DMS 273 (cell line): ENCODE data around the gene SUDS3.

Source experiments
- DNase-seq: peaks from one replicate; lab custom pipeline; 2025; ENCODE audit not compliant: unreplicated experiment; lab: John Stamatoyannopoulos, UW

SUDS3 gene

DNA sequence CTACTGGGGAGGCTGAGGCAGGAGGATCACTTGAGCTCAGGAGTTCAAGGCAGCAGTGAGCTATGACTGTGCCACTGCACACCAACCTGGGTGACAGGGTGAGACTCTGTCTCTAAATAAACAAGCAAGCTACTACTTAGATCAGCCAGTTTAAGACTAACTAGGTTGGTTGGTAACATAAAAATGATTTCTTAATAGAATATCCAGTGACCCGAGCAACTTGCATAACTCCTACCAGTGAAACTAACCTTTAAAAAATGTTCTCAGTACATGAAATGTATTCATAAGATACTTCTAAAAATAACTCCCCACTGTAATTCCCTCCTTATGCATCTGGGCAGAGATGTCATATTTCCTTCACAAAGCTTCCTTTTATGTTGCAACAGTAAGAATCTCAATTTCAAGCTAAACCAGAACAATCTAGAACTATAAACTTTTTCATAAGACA, 19.5 kb upstream of the SUDS3 start:
- no peak for DNase-seq

DNA sequence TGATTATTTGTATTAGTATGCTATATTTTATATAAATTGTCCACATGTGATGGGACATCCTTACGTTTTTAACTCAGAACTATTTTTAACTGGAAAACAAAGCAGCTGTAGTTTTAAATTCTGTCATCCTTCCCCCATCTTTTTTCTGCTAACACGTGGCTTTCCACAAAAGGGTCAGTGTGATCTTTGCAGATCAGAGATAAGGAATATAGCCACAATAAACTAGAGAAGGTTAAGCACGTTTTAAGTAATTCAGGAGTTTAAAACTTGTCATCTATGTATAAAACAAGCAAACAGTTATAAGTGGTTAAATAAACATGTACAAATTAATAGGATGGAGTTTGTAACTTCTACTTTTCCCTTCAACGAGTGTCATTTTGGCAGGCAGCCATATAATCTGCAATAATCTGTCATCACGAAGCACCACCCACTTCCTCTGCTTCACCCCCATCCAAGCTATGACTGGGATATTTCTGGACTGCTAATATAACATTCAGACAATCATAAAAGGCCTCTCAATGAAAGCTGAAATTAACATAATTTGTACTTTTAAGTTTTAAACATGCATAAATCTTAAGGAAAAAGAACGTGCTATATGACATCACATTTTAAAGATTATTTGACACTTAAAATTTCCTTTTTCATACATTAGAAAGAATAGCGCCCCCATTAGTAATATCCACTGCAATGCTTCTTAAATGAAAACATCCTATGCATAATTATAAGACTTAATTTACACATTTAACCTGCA, 18.9 kb upstream of the SUDS3 start:
- peak; percentile 47 for DNase-seq

DNA sequence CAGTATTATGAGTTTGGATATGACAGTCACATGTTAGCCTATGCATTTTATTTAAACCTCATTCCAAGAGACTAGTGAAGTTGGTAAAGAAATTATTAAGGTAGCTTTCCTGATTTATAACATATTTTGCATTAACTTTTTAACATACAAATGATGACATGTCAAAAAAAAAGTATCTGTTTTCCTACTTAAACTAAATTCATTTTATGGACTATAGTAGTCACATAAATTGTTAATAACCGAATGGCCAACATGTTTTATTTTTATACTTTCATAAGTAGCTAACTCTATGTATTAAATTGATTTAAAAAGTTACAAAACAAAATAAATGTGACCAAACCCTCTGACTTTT, 18.4 kb upstream of the SUDS3 start:
- DNase-seq = no peak

DNA sequence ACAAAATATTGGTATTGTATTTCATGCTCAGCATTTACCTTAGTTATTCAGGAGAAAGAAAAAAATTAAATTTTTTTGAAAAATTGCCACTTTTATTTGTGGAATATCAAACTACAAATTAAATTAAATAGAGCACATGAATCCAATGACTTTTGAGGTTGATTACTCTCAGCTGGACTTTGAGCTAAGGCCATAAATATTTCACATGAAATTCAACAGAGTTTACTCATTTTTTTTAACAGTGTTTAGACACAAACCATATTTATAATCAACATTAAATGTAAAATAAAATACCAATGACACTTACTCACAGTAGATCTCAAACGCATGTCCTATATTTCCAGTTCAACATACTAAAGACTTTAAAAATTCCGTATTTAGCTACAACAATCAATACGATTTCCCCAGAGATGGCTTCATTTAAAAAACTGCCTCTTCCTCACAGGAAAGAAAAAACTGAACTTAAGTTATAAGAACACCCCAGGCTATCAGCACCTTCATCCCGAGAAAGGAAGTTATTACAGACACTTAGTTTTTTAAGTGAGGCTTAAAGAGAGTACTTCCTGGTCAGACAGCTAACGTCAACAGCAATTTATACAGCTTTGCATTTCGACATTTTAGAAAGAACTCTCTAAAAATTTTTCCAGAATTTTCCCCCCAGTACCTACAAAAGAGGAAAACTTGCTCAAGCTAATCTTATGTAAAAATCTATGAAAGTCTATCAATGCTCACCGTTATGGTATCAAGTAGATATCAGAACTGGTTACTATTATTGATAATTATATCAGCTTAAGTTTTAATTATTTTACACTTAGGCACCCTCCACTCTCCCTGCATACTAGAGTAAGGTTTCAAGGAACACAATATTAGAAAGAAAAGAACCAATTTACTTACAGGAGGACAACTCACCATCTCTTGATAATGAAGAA, 17.5 kb upstream of the SUDS3 start:
- DNase-seq = no peak

DNA sequence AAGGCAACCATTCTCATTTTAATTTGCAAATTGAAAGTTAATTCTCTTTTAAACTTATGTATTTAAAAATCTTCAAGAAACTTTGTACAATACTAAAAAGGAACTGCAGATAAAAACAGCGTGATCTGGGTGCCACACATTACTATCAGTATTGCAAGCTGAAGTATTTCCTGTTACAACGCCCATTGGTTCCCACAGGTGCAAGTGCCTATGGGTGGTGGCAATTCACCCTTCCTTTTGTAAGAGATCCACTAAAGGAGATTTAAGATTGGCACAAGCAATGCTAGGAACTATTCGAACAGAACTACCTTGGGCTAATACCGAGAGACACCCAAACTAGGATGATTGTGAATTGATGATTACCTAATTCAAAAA, 16.8 kb upstream of the SUDS3 start:
- no peak for DNase-seq

DNA sequence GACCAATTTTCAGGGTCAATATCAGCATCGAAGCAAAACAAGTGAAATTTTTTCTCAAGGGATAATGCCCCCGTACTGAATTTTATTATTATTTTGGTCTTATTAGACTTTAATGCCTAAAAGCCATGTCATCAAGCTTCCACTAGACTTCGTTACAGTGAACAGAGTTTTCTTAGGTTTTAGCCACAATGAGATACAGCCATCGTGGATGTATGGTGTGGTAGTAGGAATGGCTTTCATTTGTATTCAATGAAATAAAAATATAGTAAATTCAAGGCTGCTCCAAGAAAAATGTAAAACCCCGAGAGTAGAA, 15.3 kb upstream of the SUDS3 start:
- DNase-seq = no peak

DNA sequence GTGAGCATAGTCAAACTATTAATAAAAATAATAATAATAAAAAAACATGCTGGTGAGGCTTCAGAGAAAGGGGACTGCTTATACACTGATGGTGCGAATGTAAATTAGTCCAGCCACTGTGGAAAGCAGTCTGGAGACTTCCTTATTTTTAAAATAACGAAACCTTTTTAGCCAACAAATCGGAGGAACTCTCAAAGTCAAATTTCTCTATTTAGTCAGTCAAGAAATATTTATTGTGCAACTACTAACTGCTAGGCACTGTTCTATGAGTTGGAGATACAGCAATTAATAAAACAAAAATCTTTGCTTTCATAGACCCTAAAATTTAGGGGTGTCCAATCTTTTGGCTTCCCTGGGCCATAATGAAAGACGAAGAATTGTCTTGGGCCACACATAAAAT, 14.5 kb upstream of the SUDS3 start:
- DNase-seq = no peak

DNA sequence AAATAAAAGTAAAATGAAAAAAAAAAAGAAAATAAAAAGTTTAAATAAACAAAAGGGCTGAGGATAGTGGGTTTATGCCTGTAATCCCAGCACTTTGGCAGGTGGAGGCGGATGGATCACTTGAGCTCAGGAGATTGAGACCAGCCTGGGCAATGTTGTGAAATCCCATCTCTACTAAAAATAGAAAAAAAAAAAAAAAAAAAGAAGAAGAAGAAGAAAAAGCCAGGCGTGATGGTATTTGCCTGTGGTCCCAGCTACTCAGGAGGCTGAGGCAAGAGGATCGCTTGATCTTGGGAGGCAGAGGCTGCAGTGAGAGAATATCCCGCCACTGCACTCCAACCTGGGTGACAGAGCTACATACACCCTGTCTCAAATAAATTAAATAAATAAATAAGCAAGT, 7.5 kb upstream of the SUDS3 start:
- no peak for DNase-seq

DNA sequence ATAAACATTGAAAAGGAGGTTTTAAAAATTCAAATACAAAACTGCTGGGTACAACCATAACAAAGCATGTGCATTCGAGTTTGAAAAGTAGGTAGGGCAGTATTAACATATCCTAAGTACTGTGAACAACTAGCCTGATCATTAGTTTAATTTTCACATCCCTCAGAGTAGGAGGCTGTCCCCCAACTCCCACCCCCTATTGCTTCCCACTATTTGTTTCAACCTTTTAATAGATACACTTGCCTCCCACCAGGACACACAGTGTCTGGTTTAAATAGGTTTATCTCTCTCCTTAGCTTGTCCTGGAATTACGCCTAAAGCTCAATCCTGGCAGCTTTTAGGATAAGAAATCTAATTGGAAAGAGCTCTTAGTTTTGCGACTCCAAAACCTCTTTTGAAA, 5.8 kb upstream of the SUDS3 start:
- DNase-seq = no peak

DNA sequence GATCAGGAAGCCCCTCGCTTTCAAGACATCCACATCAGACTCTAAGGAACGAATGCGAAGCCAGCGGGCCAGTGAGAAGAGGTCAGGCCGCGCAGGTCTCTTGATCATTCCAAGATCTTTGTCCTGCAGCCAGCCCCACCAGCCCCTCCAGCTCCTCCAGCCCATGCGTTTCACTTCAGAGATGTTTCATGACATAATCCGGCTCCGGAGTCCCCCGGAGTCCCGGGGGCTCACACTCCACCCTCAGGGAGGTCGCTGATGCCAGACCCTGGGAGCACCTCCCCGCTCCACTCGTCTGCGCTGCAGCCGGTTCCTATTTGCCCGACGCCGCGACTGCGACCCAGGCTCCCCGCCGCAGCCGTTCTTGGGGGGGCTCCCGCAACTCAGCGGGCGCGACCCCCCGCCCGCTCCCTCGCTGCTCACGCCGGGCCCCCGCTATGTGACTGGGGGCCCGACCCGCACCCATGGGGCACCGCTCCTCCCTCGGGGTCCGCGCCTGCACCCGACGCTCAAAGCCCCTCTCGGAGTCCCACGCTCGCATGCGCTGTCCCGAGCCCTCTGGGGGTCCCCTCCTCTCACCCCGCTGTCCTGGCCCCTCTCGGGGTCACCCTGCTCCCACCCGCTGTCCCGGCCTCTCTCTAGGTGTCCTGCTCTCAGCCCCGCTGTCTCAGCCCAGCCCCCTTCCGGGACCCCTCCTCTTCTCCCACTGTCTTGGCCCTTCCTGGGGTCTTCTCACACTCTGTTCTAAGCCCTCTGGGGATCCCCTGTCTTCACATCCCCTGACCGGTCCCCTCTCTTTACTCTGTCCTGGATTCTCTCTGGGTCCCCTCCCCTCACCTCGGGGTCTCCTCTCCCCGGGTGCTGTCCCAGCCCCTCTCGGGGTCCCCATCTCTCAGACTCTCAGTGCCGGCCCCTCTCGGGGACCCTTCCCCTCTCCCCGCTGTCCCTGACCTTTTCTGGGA, 4.8 kb upstream of the SUDS3 start:
- peak; percentile 13 for DNase-seq

DNA sequence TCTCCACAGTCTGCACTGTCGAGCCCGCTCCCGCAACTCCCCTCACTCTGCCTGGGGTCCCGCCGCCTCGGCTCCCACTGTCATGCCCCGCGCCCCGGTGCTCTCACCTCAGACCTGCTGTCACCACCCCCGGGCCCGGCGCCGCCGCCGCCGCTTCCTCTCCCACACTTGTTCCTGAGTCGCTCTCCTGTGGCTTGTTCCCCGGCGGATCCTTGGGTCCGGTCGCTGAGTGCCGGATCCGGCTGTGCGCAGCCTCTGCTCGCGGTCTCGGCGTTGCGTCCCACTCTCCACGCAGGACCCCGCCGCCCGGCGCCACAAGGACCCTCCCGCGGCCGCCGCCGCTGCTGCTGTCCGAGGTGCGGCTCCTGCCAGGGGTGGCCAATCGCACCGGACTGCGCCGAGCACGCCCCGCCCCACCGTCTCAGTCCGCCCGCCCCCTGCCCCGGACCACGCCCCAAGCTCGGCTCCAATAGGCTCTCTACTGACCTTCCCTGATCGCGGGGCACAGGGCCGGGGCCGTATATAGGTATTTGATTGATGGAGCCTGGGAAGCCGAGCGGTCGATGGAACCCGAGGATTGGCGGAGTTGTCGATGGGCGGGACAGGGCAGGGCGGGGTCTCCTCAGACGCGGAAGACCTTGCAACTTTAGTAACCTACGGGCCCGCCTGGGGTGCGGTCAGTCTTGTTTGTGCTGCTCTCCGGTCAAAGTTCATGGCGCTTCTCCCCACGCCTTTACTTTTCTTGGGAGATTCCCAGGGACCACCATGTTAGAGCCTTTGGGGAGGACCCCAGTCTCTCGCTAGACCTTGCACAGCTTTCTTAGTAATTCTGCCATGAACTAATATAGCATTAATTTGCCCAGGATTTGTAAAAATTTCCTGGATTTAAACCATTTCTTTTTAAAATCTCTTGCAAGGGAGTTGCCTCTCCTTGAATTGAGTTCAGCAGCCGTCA, 3.5 kb upstream of the SUDS3 start, which contains the start of gene TAOK3:
Gene TAOK3 (minus strand): TSS at position 367 of the 955 bp plus-strand sequence. CDS start 117,340 bp downstream, outside the sequence.
- peak; percentile 96 for DNase-seq

DNA sequence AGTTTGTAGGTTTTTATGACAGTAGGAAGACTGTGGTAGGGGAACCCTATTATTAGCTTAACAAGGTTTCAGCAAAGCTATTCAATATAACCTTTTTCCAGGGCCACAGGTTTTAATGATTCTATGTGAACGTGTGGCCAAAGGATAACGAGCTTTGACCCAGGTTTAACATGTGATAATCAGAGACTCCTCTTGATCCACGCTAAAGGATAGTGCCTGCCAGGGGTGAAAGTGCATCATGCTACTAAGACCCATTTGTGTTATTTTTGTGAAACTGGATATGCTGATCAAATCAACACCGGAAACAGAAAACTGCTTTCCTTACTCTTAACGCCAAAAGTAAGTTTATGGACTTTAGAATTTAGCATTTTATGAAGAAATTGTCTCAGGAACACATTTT, 2.7 kb upstream of the SUDS3 start:
- no peak for DNase-seq

DNA sequence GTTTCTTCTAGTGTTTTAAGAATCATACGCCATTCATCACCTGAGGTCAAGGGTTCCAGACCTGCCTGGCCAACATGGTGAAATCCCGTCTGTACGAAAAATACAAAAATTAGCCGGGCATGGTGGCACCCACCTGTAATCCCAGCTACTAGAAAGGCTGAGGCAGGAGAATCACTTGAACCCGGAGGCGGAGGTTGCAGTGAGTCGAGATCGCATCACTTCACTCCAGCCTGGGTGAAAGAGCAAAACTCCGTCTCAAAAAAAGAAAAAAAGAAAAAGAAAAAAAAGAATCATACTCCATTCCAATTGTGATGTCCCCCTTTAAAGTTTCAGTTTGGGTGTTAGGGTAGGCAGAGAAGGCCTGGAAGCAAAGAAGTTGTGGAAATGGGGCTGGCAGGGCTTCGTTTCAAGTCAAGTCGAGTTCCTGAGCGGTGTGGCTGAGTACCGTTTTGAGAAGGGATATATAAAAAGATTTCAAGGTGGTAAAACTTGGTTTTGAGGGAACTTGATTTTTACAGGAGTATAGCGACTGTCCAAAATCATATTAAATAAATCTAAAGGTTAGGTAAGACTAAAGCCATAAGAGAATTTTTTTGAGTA, 2.1 kb upstream of the SUDS3 start:
- no peak for DNase-seq

DNA sequence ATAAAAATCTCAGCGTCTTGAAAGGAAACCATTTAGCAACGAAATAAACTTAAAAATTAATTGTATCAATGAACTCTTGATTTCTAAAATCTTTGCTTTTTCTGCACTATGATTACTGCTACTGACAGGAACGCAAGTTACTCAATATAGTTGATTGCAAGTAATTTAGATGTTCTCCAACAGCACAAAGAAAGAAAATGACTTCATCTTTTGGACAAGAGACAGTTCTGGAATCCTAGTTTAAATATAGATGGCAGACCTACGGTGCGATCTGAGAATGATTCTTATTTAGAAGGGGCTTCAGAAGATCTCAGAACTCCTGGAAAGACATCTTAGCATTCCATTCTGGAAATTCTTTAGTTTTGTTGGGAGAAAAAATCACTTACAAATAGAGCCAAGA, 1.4 kb upstream of the SUDS3 start:
- DNase-seq = no peak

DNA sequence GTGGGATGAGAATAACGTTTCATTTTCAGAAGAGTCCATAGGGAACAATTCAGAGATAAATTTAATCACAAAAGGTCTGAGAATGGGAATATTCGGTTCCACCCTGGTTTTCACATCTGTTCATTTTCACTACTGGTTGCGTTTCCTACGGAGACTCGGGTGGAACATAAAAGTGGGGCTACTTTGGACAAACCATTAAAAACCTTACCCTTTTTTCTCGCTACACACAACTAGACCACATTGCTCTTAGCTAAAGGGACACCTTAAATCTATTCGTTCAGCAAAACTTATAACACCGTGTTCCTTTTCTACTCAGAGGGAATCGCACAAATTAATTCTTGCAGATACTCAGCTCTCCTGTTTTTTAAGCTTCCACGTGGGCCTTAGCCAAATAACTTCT, 1.0 kb upstream of the SUDS3 start:
- DNase-seq = no peak

DNA sequence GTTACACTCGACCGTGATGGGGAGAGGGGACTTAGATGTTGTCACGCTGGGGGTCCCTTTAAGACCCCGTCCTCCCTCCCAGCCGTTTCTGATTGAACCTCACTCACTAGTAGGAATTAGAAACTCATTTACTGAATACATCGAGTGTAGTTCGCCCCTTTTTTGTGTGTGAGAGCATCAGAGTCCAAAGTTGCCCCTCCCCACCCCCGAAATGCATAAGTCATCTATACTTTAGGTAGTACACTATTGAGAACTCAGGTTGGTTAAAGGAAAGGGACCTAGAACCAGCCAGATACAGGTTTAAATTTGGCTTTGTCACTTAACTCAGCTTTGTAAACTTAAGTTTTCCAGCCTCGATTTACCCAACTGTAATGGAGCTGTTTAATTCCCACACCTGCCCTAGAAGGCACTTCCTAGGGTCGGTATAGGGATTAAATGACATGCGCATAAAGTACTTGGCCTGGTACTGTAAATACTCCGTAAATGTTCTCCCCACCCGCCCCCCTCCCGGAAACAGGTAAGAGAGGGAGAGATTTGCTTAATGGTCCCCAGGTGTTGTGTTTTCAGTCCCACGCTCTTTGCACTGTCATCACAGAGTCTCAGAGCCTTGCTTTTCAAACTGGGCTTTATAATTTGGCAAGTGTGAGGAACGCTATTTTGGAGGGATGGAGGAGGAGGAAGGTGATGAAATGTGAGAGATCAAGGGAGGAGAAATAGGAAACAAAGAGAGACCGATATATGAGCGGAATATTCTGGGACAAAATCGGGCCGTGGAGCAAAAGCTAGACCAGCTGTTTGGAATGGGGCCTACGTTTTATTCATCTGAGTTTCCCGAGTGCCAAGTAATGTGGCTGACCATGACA, 897 bp downstream of the SUDS3 start:
- peak; percentile 25 for DNase-seq

DNA sequence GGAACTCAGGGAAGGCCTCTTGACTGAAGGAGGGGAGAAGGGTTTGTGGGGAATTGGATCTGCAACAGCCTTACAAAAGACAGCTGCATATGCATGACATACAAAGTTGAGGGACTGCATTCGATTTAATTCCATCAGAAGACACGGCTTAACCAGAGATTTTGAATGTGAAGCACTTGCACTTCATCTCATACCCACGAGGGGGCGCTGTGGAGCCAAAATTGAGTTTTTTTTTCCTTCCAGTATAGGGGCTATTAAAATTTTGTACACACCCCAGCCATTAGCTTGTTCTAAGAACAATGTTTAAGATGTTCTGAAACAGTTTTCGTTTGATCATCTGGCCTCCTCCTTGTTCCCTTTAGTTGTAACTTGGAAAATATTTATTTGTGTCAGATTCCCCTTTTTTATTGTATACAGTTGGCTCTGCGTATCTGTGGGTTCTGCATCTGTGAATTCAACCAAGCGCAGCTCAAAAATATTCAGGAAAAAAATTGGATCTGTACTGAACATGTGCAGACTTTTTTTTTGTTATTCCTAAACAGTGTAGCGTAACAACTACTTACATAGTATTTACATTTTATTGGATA, 1.6 kb downstream of the SUDS3 start:
- DNase-seq = peak; percentile 66

DNA sequence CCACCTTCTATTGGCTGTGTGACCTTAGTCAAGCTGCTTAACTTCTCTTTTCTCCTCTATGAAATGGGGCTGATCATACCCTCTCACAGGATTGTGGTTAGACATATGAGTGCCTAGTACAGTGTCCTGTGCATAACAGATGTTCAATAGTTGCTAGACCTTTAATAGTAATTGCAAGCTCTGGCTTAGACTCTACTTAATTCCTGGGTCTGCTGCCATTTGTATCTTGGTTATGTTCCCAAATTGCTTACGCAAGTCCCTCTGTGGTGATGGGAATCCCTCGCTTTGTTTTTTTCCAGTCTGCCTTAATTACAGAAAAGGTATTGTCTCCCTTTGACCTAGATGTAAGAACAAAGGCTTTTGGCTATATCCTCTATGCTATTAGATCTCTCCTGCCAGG, 15.1 kb downstream of the SUDS3 start:
- no peak for DNase-seq
